Hippocampal formation (tissue), 2 donors: Measurements from ENCODE around the gene FLCN.
"Not testable (repeated sequence)": the region's sequence is repeated elsewhere in the genome, so short reads cannot be mapped to it uniquely, and the experiment has no call there.

ENCODE experiments used
- DNase-seq, 2 donors: peaks; one replicate each; lab custom pipeline; 2025; lab: John Stamatoyannopoulos, UW

The FLCN gene

DNA sequence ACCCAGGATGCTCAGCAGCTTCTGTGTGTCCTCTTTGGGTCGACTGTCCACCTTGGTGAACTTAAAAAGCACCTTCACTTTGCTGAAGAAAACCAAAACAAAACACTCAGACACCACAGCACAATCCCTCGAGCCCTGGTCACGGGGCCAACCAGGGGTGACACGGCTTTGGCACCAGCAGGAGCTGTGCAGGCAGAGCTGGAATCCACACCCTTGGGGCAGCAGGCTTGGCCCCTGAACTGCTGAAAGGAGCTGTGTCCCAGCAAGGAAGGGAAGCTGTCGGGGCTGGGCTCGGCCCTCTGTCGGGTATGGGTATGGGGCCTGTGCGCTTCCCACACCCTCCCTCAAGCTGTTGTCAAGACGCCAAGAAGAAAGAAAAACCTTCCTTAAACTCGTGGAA lies 23.2 kb downstream of the FLCN start:
- no peak for DNase-seq

DNA sequence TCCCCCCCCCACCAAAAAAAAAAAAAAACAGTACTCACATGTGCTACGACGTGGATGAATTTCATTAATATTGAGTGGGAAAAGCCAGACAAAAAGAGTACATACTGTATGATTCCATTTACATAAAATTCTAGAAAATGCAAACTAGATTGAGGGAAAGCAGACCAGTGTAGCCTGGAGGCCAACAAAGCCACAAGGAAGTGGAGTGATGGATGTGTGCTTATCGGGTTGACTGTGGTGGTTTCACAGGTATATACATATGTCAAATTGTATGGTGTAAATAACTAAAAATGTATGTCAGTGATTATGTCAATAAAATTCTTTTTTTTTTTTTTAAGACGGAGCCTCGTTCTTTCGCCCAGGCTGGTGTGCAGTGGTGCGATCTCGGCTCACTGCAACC lies 29.0 kb downstream of the FLCN start:
- no peak for DNase-seq

DNA sequence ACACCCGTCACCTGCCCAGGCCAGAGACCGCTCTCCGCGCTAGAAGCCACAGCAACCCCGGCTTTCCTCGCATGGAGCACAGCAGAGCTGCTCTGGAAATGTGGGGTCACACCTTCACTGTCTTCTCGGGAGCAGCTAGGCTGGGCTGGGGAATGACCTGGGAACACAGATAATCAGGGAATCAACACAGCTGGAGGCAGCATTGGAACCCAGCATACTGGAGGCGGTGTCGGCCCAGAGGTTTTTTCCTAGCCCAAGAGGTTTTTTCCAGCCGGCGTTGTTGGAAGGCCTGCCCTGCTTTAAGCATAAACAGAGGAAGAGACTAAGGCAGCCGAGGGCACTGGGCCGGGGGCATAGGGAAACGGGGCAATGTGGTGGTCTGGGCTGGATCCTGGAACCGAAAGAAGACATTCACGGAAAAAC lies 30.0 kb downstream of the FLCN start:
- no peak for DNase-seq

- peak in 1 of 2 donors; percentile 45 for DNase-seq
These were observed 30.6 kb downstream of the FLCN start, which contains the start of gene PLD6 for GRCh38 chr17:17206124-17206912. Gene PLD6 (minus strand): TSS chr17:17206333. CDS start chr17:17206286, 47 bp downstream.

- no peak for DNase-seq
These were observed 31.4 kb downstream of the FLCN start for GRCh38 chr17:17205368-17206123.

GRCh38 chr17:17204635-17205231 lies 32.2 kb downstream of the FLCN start:
- DNase-seq = no peak

DNA sequence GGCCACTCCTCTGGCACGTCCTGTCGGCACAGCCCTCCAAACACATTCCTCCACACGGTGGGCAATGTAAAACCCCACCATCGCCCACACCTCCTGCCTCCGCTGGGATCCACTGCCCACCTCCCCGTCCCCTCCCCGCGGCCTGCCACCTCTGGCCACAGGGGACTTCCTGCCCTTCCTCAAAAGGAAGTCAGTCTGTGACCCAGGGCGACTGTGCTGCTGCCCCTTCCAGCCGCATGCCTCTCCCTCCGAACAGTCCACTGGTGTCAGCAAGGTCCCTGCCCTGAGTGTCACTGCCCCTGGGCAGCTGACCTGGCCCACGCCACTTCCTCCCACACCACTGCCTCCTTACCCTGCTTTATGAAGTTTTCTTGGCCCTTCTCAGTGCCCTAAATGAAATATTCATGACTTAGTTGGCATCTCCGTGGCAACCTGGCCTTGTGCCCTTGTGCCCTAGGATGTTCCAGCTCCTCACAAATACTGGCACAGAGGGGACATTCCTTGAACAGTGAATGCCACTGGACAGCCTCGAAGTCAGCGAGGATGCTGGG lies 32.9 kb downstream of the FLCN start:
- peak; percentile 35 to 46 for DNase-seq

DNA sequence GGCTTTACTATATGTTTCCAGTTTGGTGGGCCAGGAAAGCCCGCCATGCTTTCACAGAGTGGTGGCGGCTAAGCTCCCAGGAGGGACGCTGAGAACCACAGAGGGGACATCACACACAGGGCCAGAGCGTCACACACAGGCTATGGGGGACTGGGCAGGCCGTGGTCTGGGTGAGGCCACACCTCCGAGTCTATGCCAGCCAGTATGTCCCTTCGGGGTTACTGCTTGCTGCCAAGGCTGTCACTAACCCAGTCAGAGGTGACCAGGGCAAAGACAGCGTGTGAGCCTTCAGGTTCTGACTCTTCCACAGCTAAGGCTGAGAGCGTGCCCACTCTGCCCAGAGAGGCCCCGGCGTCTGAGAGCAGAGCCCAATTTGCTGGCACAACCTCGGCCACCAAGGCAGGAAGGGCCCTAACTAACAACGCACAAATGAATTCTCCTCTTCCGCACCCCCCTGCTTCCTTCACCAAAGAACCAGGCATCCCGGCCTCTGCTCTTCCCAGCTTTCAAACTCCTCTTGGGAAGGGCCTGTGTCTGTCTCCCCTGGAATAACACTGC lies 33.7 kb downstream of the FLCN start:
- DNase-seq = no peak

DNA sequence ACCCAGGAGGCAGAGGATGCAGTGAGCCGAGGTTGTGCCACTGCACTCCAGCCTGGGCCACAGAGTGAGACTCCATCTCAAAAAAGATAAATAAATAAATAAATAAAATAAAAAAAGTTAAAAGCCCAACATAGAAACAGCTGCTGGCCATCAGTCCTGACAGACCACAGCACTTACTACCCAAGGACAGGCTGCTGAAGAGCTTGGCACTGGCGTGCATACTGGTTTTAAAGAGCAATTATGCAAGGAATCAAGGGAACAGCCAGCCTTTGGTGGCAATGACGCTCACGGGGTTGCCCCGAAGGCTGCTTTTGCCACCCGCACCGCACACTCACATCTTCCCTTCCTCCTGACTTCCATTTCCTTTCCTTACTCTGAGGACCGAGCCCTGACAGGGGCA lies 35.1 kb downstream of the FLCN start:
- DNase-seq = no peak

- no peak for DNase-seq
These were observed 35.7 kb downstream of the FLCN start for GRCh38 chr17:17201271-17201670.

GRCh38 chr17:17200831-17201230 lies 36.1 kb downstream of the FLCN start:
- DNase-seq = no peak

GRCh38 chr17:17200311-17200710 lies 36.7 kb downstream of the FLCN start:
- no peak for DNase-seq

- no peak for DNase-seq
These were observed 38.7 kb downstream of the FLCN start for GRCh38 chr17:17198281-17198680.

DNA sequence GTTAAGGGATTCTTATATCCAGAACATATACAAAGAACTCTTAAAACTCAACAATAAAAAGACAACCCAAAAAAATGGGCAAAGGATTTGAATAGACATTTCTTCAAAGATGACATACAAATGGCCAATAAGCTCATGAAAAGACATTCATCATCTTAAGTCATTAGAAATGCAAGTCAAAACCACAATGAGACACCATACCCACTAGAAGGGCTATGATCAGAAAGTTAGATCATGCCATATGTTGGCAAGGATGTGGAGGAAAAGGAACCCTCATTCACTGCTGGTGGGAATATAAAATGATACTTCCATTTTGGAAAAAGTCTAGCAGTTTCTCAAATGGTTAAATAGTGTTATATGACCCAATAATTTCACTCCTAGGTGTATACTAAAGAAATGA lies 40.2 kb downstream of the FLCN start:
- DNase-seq = no peak

- not testable (repeated sequence) for DNase-seq
These were observed 41.5 kb downstream of the FLCN start for GRCh38 chr17:17195466-17195865.

DNA sequence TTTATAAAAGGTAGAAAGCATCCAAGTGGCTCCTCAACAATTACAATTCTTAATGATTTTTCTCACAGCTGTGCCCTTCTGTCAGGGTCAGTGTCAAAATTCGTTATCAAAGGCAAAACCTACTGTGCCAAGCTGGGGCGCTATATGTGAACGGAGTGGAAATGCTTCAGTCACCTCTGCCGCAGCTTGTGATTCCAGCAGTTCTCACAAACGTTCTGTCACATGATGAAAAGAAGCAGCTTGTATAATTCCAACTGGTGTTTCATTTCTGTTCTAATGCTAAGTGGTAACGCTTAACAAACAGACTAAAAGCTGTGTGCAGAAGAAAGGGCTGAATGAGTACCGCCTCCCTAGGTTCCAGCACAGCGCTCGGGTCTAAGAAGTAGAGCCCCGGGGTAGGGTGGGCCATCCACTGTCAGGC lies 45.0 kb downstream of the FLCN start:
- no peak for DNase-seq

DNA sequence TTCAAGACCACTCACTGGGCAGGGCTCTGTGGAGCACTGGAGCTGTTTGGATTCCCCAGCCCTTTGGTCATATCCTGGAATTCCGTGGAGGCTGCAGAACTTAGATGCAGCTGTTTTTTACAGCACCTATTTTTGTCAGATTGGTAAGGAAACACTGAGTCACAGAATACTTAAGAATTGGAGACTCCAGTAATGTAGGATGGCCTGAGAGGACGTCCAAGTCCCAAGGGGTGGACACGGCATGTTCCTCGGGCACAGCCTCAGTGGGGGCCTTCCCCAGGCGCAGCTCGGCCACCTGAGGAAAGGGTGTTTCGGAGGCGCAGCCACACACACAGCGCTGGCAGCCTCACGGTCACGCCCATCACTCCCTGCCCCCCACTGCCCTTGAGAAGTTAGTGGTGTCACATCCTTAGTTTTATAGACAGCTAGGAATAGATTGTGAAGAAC lies 45.6 kb downstream of the FLCN start:
- DNase-seq = no peak

- DNase-seq = no peak
These were observed 46.8 kb downstream of the FLCN start for GRCh38 chr17:17190188-17190587.

DNA sequence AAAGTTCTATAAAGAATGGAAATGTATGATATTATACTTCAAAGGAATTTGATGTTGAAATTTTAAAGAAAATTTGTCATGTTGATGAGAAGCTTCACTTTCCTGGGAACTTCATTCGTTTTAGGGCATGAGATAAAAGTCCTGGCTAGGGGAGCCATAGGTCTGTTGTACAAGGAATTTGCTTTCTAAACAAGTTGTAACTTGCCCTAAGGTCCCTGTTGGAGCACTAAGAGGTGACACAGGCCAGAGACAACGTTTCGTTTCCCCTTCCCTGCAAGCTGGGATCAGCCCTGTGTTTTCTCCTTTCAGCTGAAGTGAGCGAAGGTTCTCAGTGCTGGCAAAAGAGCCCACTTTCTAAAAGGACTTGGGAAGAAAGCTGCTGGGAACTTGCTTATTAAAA lies 47.4 kb downstream of the FLCN start:
- DNase-seq = no peak

- DNase-seq = no peak
These were observed 48.4 kb downstream of the FLCN start for GRCh38 chr17:17188586-17188985.

- no peak for DNase-seq
These were observed 50.1 kb downstream of the FLCN start for GRCh38 chr17:17186551-17187505.
